Smooth muscle cell of the brain vasculature (primary cell): ENCODE results near the gene SSX2IP.
"Not testable (repeated sequence)": the region's sequence is repeated elsewhere in the genome, so short reads cannot be mapped to it uniquely, and the experiment has no call there.

Experiments used
- DNase-seq: peaks from one replicate; pipeline ENCODE4 v3.0.0-alpha.2; 2012; ENCODE audit warnings: low read depth, low spot score

SSX2IP gene

DNA sequence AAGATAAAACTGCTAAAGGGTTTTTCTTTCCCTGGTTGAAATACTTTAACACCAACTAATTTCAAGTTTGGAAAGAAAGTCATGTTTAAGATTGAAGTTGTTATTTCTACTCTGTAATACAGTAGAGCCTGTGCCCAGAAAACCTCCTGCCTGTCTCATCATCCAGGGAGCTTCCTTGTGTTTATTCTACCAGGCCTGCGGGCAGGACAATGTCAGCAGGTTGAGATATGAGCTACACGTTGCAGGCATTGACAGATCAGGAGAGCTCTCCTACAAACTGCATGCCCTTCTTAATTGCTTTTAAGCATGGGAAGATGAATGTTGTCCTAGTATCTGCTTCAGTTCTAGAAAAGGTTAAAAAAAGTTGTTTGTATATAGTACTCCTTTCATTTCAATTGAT, 72.9 kb downstream of the SSX2IP start:
- no peak for DNase-seq

DNA sequence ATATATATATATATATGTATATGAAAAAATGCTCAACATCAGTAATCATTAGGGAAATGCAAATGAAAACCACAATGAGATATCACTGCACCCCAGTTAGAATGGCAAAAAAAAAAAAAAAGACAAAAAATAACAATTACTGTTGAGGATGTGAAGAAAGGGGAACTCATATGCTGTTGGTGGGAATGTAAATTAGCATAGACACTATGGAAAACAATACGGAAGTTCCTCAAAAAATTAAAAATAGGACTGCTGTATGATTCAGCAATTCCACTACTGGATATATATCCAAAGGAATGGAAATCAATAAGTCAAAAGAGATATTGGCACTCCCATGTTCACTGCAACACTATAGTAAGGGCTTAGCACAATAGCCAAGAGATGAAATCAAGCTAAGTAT, 74.5 kb downstream of the SSX2IP start:
- no peak for DNase-seq

DNA sequence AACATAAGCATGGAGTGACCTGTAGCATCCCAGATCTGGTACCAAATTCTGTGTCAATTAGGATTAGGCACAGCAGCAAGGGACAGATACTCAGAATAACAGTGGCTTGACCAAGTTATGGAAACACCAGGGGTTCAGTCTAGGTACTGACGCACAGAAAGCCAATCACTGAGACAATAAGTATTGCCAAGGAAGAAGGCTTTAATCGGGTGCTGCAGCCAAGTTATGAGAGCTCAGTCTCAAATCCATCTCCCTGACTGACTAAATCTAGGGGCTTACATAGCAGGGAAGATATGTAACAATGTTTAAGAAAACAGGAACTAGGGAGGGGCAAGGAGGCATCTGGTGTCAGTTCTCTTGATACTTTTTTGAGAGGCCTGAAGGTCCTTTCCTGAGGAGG, 76.4 kb downstream of the SSX2IP start:
- no peak for DNase-seq

DNA sequence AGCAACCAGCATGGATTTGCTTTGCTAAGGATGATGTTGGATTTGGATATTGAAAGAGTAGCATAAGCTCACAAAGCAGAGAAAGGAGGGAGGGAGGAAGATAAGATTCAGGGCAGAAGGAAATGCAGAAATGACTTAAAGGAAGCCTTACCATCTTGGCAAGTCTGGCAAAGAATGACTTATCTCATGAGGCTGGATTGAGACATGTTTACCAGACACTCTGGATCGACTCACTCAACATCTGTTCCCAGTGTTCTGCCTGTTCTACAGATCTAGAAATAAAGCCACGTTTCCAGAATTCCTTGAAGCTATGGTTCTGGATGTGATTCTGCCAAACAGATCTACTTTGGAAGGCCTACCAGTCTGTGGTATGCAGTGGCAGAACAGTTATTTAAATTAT, 77.2 kb downstream of the SSX2IP start:
- DNase-seq: no peak

DNA sequence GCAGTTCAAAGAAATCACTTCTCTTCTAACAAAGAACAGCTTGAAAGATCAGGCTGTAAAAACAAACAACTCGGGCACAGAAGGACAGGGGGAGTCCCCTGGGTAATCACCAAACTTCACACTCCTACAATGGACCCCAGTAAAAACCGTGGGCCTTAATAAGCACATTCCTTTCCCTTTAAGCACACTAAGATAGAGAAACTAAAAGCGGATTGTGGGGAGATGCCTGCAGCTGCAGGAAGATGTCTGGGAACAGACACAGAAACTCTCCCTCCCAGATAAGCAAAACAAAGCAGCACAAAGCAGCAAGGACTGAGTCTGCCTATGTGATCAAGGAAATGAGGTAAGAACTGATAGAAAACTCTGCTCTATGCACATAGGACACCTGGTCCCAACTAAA, 78.5 kb downstream of the SSX2IP start:
- no peak for DNase-seq

DNA sequence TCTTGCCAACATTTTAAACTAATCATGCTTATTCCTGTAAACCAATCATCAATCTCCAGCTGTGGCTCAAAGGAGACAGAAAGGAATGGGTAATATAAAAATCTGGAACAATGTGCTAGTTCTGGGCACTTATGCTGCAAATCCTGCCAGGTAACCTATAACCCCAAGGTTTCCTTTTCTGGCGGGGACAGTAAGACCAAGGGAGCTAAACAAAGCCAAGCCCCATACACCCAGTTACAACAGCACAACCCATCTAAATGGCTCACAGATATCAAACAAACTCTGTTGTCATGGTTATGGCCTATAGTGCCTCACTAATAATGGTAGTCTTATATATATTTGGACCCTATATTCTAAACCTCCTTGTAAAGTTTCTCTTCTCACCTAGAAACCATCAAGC, 79.2 kb downstream of the SSX2IP start:
- no peak for DNase-seq

DNA sequence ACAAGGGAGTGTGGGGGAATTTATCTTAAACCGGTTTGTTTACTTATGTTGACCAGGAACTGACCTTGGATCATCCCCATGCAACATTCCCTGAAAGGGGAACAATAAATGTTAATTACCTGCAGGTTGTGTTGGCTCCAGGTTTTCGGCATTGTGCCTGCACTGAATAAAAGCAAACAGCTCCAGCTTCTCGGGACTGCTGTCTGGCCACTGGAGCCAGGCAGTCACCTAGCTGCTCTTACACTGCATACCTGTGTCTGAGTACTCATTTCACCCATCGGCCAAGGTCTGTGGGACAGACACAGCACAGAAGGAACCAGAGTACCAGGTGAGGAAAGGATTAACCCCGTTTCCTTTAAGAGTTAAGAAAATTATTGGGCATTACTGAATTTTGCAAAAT, 83.3 kb downstream of the SSX2IP start:
- no peak for DNase-seq

DNA sequence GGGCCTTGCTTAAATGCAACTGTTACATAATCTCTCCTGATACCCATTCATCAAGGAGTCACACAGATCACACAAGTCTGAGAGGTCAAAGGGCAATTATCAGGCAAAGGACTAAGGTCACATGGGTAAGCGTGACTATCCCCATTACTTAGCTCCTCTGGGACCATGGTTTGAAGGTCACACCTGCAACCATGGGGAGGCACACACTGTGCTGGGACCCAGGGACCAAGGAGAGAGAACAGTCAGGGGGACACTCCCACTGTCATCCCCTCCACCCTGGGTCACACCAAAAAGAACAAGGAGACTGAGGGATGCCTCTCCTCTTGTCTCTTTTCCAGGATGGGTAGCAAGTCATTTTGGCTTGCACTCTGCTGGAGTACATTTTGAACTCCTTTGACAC, 85.1 kb downstream of the SSX2IP start:
- no peak for DNase-seq

DNA sequence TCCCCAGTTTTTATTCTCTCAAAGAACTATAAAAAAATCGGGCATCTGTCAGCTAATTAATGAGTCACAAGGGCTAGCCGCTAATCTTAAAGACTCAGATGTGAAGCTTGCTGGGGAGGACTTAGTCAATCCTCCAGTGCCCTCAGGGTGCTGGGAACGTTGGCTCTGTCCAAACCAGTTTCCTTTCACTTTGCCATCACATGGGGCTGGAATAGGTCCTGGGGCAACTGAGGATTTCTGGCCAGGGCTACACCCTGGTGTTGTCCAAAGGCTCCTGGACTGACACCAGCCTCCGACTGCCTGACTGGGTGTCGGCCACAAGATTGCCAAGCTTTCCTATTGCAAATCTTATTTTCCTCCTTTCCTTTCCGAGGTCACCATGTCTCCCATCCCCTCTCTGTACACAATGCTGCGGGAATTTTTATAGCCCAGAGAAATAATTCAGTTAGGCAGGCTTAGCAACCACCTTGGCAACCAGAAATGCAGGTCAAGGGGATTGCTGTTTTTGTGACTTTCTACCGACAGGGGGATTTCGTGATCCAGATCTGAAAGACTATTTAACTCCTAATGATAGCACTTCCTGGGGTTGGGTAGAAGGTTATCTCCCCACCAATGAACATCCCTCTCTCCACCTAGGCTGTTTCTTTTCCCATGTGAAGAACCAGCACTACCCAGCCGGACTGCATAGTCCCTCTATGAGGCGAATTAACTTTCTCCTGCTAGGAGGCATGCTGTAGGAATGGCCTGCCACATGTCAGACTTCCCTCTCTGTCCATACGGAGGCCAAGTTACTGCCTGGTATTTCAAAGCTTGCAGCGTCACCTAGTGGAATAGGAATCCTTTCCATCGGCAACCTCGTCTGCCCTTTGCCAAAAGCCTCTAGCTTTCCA, 86.1 kb downstream of the SSX2IP start:
- DNase-seq: no peak

DNA sequence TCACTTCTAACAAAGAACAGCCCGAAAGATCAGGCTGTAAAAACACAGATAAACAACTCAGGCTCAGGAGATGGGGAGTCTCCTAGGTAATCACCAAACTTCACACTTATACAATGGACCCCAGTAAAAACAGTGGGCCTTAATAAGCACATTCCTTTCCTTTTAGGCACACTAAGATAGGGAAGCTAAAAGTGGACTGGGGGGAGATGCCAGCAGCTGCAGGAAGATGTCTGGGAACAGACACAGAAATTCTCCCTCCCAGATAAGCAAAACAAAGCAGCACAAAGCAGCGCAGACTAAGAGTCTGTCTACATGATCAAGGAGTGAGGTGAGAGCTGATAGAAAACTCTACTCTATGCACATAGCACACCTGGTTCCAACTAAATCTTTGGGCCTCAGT, 87.0 kb downstream of the SSX2IP start:
- DNase-seq: no peak

DNA sequence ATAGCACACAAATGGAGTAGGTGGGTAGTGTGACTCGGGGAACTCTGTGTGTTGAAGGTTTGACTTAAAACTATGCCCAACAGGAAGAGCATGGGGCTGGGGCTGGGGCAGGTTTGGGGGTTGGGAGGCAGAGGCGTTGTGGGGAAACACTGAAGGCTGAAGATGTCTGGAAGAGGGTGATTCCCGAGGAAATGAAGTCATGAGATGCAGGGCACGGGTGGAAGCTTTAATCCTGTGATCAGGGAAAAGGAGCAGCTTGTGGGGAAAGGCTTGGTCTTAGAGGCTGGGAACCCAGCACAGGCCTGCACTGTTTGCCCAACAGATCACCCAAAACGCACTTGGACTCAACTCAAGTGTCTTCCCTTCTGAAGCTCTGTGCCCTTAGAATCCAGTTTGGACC, 89.5 kb downstream of the SSX2IP start:
- DNase-seq: no peak

DNA sequence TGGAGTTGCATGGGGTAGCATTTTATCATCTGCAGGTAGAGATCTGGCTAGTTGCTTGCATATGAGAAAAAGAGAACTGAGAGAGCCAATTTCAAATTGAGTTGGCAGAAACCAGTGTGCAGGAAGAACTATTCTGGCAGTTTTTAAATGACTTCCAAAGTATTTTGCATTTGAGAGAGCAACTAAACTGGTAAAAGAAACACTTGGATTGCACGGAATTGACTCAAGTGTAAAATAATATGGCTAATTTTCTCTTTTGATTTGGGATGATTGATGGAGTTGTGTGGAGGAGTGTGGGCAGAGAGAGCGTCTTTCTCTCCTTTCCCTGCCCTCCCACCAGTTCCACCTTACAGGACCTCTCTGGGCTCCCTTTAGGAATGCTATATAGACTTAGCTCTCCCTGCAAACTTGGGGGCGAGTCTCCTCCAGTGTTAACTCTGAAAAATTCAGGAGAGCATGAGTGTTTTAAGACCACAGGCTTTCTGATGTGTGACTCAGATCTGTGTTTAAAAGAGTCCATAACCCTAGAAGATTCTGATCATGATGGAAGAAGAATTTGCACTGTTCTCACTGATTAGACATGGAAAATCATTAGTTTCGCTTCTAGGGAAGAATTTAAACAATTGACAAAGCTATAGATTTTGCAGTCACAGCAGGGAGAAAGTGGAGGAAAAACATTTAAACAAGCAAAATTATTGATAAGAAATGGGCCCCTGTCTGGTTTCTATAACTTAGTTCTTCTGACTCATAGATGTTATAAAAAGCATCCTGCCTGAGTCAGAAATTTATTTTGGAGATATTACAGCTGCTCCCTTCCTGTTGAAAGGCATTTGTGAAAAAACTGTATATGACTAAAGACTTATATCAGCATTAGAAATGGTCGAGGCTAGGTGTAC, 91.2 kb downstream of the SSX2IP start:
- DNase-seq: no peak

DNA sequence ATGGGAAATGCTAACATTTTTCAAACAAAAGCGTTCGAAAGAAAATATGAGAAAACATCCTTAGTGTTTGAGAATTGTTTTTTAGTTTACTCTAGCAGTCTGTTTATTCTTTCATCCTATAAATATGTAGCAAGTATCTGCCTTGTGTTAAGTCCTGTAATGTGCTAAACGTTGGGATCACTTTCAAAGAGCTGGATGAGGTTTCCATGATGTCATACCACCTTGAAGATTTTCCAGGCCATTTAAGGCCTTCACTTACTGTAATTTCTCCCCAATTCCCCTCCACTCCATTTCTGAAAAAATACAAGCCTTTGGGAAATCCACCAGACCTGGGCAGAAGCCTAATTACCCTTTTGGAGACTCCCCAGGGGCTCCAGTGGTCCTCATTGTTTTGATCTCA, 91.8 kb downstream of the SSX2IP start:
- DNase-seq: no peak

DNA sequence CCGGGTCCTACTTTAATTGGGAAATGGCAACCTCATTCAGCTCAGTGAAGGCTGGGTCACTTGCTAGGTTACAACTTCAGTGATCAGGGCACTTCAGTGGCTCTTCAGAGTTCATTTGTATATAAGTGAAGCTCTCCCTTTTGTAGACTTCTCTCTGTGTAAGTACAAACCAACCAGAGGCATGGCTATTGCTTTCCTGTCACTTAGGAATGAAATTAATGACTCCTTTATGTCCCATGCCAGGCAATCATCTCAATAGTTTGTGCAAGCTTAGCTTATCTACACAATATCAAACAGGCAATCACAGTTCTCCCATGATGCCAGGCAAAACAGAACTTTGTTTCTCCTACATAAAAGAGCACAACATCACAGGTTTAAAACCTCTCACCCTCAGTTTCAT, 93.2 kb downstream of the SSX2IP start:
- DNase-seq: no peak

DNA sequence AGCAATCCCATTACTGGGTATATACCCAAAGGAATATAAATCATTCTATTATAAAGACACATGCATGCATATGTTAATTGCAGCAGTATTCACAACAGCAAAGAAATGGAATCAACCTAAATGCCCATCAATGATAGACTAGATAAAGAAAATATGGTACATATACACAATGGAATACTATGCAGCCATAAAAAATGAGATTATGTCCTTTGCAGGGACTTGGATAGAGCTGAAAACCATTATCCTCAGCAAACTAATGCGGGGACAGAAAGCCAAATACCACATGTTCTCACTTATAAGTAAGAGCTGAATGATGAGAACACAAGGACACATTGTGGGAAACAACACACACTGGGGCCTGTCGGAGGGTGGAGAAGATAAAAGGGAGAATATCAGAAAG, 95.3 kb downstream of the SSX2IP start:
- not testable (repeated sequence) for DNase-seq
